Activated naive CD4-positive, alpha-beta T cell treated with anti-CD3 and anti-CD28 coated beads, Interleukin-2, amount 10 ng/mL, durations not matched to agents 7 days and 5 days (primary cell): ENCODE measurements around the gene TMEM144.
"Not testable (repeated sequence)": the region's sequence is repeated elsewhere in the genome, so short reads cannot be mapped to it uniquely, and the experiment has no call there.

Experiments used
- CTCF ChIA-PET: fragments of 350-600 bp; sonication (Branson Sonifier 250); formaldehyde crosslinking; loops from one replicate; lab custom pipeline; 2021; ENCODE audit warnings: antibody characterized with exemption; lab: Charles Lee
- DNase-seq: peaks from one replicate; pipeline ENCODE4 v3.0.0-alpha.2; 2020
- H3K27ac Mint-ChIP-seq: one replicate; pipeline ENCODE4 v1.8.0; 2021; ENCODE audit warnings: mild to moderate bottlenecking, moderate library complexity, mixed read lengths
- H3K27me3 Mint-ChIP-seq: one replicate; pipeline ENCODE4 v1.8.0; 2021; ENCODE audit warnings: mild to moderate bottlenecking, mixed read lengths
- H3K36me3 Mint-ChIP-seq: one replicate; pipeline ENCODE4 v1.8.0; 2021; ENCODE audit warnings: mixed read lengths
- H3K4me1 Mint-ChIP-seq: one replicate; pipeline ENCODE4 v1.8.0; 2021; ENCODE audit warnings: mixed read lengths
- H3K4me3 Mint-ChIP-seq: one replicate; pipeline ENCODE4 v1.8.0; 2021; ENCODE audit warnings: mild to moderate bottlenecking, moderate library complexity, mixed read lengths
- H3K9me3 Mint-ChIP-seq: one replicate; pipeline ENCODE4 v1.8.0; 2021; ENCODE audit warnings: mixed read lengths

Gene TMEM144

DNA sequence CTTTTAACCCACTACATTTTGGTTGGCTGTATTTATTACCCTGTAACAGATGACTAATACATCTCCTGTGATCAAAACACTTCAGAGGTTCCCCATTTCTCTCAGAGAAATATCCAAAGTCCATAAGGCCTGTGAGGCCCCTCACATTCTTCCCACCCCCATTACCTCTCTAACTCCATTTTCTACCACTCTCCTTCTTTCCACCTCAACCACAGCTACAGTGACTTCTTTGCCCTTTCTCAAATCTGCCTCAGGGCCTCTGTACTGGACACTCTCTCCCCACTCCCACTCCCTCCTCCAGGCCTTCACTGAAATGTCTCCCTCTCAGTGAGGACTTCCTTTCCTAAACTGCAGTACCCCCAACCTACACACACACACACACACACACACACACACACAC lies 8.4 kb upstream of the TMEM144 start:
- no peaks in the 10 kb centered on the region for H3K27me3 Mint-ChIP-seq
- H3K27ac Mint-ChIP-seq: no peak overlapping the region
- CTCF ChIA-PET: interaction anchor here (1.1 kb wide), 1 partner anchor 12 kb away, joined by 4 read pairs; no protein-coding TSS in a partner anchor

DNA sequence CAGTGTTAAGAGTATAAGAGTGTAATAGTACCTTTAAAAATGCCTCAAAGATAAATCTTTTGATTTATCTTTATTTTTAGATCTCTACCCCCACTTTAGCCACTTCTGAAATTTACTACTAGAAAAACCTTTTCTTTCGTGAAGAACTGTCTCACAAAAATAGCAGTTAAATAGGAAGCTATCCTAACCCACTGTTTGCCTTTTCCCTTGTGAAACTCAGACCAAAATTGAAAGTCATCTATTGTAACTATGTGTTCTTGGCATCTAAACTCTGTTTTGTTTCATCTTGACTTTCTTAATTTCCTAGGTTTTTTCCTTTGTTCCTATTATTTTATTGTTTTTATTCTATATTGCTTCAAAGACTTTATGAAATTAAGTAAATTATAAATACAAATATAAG lies 7.8 kb upstream of the TMEM144 start:
- CTCF ChIA-PET: interaction anchor here (1.2 kb wide), 1 partner anchor 8 kb away, joined by 5 read pairs; no protein-coding TSS in a partner anchor
- Mint-ChIP-seq H3K27me3 (no peaks in the 10 kb centered on the region), H3K36me3 (no peaks in the 10 kb centered on the region), H3K4me3 (no peak overlapping the region), H3K4me1 (no peaks in the 10 kb centered on the region), H3K27ac (no peak overlapping the region), H3K9me3 (no peaks in the 10 kb centered on the region)
- no peak for DNase-seq

More for the DNA sequence above, 8.4 kb upstream of the TMEM144 start:
- Mint-ChIP-seq H3K4me1 (no peaks in the 10 kb centered on the region), H3K9me3 (no peaks in the 10 kb centered on the region), H3K36me3 (no peaks in the 10 kb centered on the region), H3K4me3 (no peak overlapping the region)
- no peak for DNase-seq

DNA sequence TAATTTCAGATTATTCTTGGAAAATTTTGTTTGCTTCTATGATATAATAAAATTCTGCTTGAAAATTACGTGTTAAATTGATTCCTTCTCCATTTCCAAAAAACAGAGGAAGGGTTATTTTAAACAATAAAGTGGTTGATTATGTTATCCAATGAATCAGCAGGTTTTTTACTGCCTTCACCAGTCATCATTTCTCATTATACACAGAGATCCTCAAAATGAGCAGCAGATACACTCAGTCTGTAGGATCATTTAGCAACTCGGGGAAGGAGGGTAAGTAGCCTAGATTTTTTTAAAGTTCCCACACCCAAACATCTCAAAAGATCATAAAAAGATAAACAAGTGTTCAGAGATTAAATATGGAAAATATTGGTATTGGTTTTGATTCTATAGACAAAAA lies 6.8 kb upstream of the TMEM144 start:
- no peaks in the 10 kb centered on the region for H3K4me1 Mint-ChIP-seq
- no peaks in the 10 kb centered on the region for H3K36me3 Mint-ChIP-seq
- H3K27ac Mint-ChIP-seq: no peak overlapping the region
- no peaks in the 10 kb centered on the region for H3K9me3 Mint-ChIP-seq
- H3K27me3 Mint-ChIP-seq: no peaks in the 10 kb centered on the region
- H3K4me3 Mint-ChIP-seq: no peak overlapping the region
- CTCF ChIA-PET: interaction anchor here (1.2 kb wide), 1 partner anchor 9 kb away, joined by 5 read pairs; no protein-coding TSS in a partner anchor
- DNase-seq: no peak

DNA sequence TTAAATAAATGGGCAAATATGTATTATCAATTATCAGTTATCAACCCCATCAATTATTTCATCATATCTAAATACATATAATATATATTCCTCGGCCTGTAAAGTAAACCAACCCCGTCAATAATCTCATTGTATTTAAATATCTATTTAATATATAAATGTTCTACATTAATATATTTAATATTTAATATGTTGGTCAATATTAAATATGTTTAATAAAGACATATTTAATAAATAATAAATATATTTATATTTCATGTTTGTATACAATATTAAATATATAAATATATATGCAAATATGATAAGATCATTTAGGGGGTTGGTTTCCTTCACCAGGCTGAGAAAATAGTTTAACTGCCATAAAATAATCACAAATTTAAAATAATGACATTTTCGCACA lies 6.4 kb upstream of the TMEM144 start:
- DNase-seq: no peak
- Mint-ChIP-seq H3K9me3 (no peaks in the 10 kb centered on the region), H3K4me1 (peaks cover under 1% of the 10 kb centered on the region), H3K27ac (no peak overlapping the region), H3K36me3 (no peaks in the 10 kb centered on the region), H3K4me3 (no peak overlapping the region), H3K27me3 (peaks cover under 1% of the 10 kb centered on the region)
- CTCF ChIA-PET: interaction anchor here (1.1 kb wide), 1 partner anchor 51 kb away, joined by 3 read pairs; no protein-coding TSS in a partner anchor

DNA sequence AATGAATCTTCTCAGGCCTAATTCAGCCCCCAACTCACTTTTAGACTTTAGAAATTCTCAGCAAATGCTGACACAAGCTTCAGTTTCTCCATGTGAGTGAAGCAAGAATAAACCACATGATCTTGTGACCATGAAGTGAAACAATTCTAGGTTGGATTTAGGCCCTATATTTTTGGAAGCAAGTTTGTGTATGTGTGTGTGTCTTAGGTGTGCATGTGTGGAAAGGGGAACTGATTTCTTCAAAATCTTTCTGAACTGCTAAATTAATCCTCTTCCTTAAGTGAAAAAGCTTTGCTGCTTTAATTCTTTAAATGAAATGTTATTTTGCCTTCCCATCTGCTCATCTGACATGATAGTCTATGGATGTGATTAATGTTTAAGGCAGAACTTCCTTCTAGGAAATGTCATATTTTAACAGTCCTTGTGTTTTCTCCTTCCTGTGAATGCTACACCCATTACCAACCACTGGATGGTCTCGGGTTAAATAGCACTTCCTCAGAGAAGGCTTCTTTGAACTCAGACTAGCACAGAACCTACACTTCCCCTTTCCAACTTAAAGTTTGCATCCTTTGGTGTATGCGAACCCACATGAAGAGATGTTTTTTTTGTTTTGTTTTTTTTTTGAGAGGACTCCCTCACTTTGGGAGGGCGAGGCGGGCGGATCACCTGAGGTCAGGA lies 1.2 kb upstream of the TMEM144 start:
- no peak overlapping the region for H3K4me3 Mint-ChIP-seq

DNA sequence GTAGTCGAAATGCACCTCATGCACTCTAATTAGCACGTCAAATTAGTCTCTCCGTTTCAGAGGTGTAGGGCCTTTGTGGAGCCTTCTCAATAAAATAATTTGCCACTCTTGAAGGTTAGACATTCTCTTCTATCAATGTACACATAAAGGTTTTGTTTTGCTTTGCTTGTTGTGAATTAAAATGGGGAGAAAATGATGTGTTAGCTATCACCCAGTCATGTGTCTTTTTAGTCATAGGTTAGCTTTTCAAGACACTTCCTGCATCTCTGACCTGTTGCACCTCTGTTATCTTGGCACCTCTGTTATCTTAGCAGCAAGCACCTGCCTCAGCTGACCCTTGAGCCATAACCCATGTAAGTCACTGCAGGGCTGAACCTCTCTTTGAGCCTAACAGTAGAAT lies 936 bp downstream of the TMEM144 start:
- H3K9me3 Mint-ChIP-seq: no peaks in the 10 kb centered on the region
- H3K4me3 Mint-ChIP-seq: peak overlapping the region; percentile 2
- H3K27ac Mint-ChIP-seq: no peak overlapping the region
- peaks cover 16% of the 10 kb centered on the region for H3K27me3 Mint-ChIP-seq
- CTCF ChIA-PET: interaction anchor here (0.7 to 1.0 kb wide), 2 partner anchors 20 to 44 kb away, joined by 3 read pairs; no protein-coding TSS in a partner anchor
- DNase-seq: no peak
- H3K36me3 Mint-ChIP-seq: no peaks in the 10 kb centered on the region
- H3K4me1 Mint-ChIP-seq: peaks cover 19% of the 10 kb centered on the region

More for the DNA sequence above, 1.2 kb upstream of the TMEM144 start:
- CTCF ChIA-PET: interaction anchor here (1.2 kb wide), 1 partner anchor 34 kb away, joined by 4 read pairs; no protein-coding TSS in a partner anchor
- H3K36me3 Mint-ChIP-seq: no peaks in the 10 kb centered on the region
- no peaks in the 10 kb centered on the region for H3K9me3 Mint-ChIP-seq
- H3K27ac Mint-ChIP-seq: no peak overlapping the region
- peaks cover 16% of the 10 kb centered on the region for H3K27me3 Mint-ChIP-seq
- DNase-seq: no peak
- H3K4me1 Mint-ChIP-seq: peaks cover 19% of the 10 kb centered on the region

DNA sequence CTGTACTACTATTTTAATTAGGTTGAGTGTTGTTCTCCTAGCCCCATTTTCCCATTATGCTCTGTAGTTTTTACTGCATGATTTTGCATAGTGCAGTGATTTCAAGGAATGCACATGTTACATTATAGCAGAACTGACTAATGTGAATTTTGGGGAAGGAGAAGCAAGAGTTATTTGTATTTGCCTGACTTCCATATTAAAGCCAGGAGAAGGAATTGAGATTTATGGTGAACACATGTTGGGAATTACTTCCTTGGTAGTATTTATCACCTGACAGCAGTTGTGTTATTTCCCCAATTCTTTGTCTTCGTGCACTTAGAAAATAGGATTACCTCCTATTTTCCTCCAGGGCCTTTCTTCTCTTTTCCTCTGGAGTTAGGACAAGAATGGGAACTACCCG lies 3.2 kb downstream of the TMEM144 start:
- H3K9me3 Mint-ChIP-seq: no peaks in the 10 kb centered on the region
- no peak overlapping the region for H3K4me3 Mint-ChIP-seq
- H3K27ac Mint-ChIP-seq: no peak overlapping the region
- no peak for DNase-seq
- H3K36me3 Mint-ChIP-seq: no peaks in the 10 kb centered on the region
- CTCF ChIA-PET: interaction anchor here (2.2 kb wide), 1 partner anchor 20 kb away, joined by 5 read pairs; no protein-coding TSS in a partner anchor
- peaks cover 19% of the 10 kb centered on the region for H3K4me1 Mint-ChIP-seq
- peaks cover 16% of the 10 kb centered on the region for H3K27me3 Mint-ChIP-seq

DNA sequence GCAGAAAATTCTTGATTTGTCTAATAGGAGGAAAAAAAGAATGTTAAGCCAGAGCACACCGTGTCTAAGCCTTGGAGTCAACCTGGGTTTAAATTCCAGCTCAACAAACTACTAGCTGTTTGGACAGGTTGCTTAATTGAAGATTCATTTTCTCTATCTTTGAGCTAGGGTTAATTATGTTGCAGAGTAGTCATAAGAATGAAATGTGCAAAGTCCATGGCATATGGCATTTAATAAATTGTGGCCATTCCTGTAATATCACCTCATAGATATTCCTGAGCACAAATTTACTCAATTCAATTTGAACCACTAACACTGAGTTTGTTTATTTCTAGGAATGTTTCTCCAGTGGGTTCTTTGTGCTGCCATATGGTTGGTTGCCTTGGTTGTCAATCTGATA lies 4.6 kb downstream of the TMEM144 start:
- CTCF ChIA-PET: interaction anchor here (2.2 kb wide), 1 partner anchor 21 kb away, joined by 5 read pairs; no protein-coding TSS in a partner anchor
- peaks cover 12% of the 10 kb centered on the region for H3K27me3 Mint-ChIP-seq
- no peaks in the 10 kb centered on the region for H3K9me3 Mint-ChIP-seq
- H3K4me1 Mint-ChIP-seq: peaks cover 11% of the 10 kb centered on the region
- no peak overlapping the region for H3K27ac Mint-ChIP-seq
- H3K36me3 Mint-ChIP-seq: no peaks in the 10 kb centered on the region
- H3K4me3 Mint-ChIP-seq: no peak overlapping the region
- no peak for DNase-seq

DNA sequence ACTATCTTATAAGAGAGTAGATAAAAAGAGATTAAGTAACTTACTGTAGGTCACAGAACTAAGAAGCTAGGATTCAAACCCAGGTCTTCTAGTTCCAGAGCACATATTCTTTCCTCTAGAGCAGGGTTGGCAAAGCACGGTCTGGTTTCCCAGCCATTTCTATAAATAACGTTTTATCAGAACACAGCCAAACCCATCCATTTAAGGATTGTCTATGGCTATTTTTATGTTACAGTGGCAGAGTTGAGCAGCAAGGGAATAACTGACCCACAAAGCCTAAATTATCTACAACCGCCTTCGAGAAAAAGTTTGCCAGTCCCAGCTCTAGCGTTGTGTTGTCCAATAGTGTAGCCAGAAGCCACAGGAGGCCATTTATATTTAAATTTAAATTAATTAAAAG lies 7.5 kb downstream of the TMEM144 start:
- Mint-ChIP-seq H3K4me3 (no peak overlapping the region), H3K4me1 (no peaks in the 10 kb centered on the region), H3K27ac (no peak overlapping the region), H3K27me3 (peaks cover 4% of the 10 kb centered on the region), H3K36me3 (no peaks in the 10 kb centered on the region), H3K9me3 (no peaks in the 10 kb centered on the region)
- no peak for DNase-seq
- CTCF ChIA-PET: no interaction called here

DNA sequence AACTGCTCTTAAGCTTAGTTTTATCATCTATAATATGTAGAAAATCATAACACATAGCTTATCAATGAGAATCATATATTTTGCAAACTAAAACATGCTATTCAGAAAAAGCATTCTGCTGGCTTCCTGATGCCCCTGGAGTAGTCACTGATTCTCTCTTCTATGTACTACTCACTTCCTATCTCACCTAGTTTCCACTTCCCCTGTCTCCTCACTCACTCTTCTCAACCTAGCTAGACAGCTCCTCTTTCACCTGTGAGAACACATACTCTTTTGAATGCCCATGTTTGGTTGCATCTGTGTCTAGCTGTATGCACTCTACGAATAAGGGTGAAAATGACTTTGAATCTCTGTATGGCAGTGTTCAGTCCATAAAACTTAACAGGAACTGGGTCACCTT lies 9.3 kb downstream of the TMEM144 start:
- CTCF ChIA-PET: no interaction called here
- DNase-seq: no peak
- Mint-ChIP-seq H3K4me1 (no peaks in the 10 kb centered on the region), H3K27me3 (peaks cover 4% of the 10 kb centered on the region), H3K4me3 (no peak overlapping the region), H3K36me3 (no peaks in the 10 kb centered on the region), H3K27ac (no peak overlapping the region), H3K9me3 (no peaks in the 10 kb centered on the region)

DNA sequence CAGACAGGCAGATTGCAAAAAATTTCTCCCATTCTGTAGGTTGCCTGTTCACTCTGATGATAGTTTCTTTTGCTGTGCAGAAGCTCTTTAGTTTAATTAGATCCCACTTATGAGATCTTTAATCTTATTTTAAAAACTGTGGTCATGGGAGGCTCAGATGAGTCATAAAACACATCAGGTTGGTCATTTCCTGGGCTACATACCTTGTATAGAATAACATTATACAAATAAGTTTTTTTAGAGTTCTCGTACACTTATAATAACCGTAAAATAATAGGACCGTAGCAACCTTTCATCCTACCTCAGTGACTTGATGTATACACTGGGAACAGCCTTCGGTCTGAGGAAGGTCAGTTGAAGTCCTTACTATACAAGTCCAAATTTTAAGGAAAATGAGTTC lies 14.0 kb downstream of the TMEM144 start:
- CTCF ChIA-PET, H3K4me3 Mint-ChIP-seq, H3K9me3 Mint-ChIP-seq, H3K36me3 Mint-ChIP-seq, H3K4me1 Mint-ChIP-seq, H3K27ac Mint-ChIP-seq, DNase-seq, H3K27me3 Mint-ChIP-seq: not testable (repeated sequence)

DNA sequence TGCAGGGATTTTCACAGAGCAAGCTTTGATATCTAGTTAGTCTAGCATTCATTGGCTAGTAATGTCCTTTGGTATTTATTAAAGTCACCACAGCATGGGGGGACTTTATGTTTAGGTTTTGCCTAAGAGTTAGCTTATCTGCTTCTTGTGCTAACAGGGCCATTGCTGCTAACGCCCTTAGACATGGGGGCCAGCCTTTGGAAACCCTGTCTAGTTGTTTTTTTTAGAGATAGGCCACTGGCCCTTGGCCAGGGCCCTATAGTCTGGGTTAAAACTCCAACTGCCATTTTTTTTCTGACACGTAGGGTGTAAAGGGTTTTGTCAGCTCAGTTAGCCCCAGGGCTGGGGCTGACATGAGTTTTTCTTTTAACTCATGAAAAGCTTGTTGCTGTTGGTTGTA lies 14.7 kb downstream of the TMEM144 start:
- H3K9me3 Mint-ChIP-seq, H3K27ac Mint-ChIP-seq, H3K4me1 Mint-ChIP-seq, H3K27me3 Mint-ChIP-seq, CTCF ChIA-PET, H3K36me3 Mint-ChIP-seq, DNase-seq, H3K4me3 Mint-ChIP-seq: not testable (repeated sequence)

DNA sequence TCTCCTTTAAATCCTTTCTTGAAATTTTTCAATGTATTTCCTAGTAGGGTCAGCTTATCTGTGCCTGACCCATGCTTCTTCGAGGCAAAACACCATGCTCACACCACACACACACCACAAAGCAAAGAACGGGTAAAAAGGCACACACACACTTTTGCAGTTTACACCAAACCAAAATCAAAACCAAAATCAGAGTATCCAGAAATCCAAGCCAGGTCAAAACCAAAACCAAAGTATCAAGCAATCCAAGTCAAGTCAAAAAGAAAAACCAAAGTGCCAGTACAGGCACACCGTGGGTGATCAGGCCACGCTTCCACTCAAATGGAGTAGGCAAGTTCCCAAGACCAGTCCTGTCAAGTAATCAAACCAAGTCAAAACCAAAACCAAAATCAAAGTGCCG lies 17.6 kb downstream of the TMEM144 start:
- H3K27me3 Mint-ChIP-seq, H3K27ac Mint-ChIP-seq, DNase-seq, H3K9me3 Mint-ChIP-seq, CTCF ChIA-PET, H3K4me1 Mint-ChIP-seq, H3K4me3 Mint-ChIP-seq, H3K36me3 Mint-ChIP-seq: not testable (repeated sequence)

DNA sequence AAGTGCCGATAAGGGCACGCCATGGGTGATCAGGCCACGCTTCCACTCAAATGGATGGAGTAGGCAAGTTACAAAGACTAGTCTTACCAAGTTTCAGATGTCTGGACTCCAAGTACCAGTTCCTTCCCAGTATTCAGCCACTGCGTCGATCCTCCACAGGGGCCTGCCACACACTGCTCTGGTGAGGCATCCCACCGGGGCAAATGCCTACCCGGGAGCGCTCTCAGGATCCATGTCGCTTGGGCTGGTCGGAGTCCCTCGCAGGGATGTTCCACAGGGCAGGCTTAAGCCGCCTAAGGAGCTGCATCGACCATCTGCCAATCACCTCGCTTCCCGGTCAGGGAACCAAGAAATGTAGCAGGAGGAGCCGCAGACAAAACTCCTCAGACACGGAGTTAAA lies 18.1 kb downstream of the TMEM144 start:
- H3K27ac Mint-ChIP-seq, CTCF ChIA-PET: not testable (repeated sequence)

DNA sequence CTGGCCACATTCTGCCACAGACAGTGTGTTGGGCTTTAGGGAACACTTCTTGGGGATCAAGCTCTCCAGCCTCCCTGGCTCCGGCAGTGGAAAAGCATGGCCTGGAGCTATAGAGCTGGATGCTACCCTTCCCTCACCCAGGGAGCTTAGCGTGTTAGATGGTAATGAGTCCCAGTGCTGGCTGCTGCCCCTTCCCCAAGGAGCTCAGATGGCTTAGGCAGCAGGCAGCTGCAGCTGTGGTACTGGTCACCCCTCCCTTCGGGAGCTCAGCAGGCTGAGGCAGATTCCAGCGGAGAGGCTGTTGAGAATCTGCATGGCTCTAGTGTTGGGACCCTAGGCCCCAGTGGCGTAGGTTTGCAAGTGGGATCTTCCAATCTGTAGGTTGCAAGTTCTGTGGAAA lies 19.5 kb downstream of the TMEM144 start:
- Mint-ChIP-seq H3K36me3 (no peaks in the 10 kb centered on the region), H3K27me3 (no peaks in the 10 kb centered on the region), H3K27ac (no peak overlapping the region), H3K4me3 (no peak overlapping the region), H3K9me3 (no peaks in the 10 kb centered on the region), H3K4me1 (no peaks in the 10 kb centered on the region)
- CTCF ChIA-PET: no interaction called here
- no peak for DNase-seq

More for the DNA sequence above, 18.1 kb downstream of the TMEM144 start:
- not testable (repeated sequence) for H3K9me3 Mint-ChIP-seq, H3K4me3 Mint-ChIP-seq, H3K4me1 Mint-ChIP-seq, DNase-seq, H3K27me3 Mint-ChIP-seq, H3K36me3 Mint-ChIP-seq
